ENCODE measurements around the gene N4BP3.

N4BP3 gene

GRCh38 chr5:178113141-178113787, at the start of gene N4BP3:
TSS of gene N4BP3 (plus strand) at chr5:178113532. CDS start at chr5:178119584, 6,052 bp downstream.
- H3K4me3 ChIP-seq (ENCODE audit: control insufficient read depth, low read depth, low read length), result peak within 1 kb of the TSS; percentile 24
- TF ChIP-seq CTCF (IDR thresholded peaks at IDR 0.05; ENCODE audit: control insufficient read depth, insufficient read depth, low read depth, low read length, missing control alignments), result no peak
- no peak for DNase-seq (ENCODE audit: low read depth)

GRCh38 chr5:178067755-178068154, 45.6 kb upstream of the N4BP3 start:
- no peak overlapping the region for H3K4me3 ChIP-seq (ENCODE audit: control insufficient read depth, low read depth, low read length)
- no peak for TF ChIP-seq CTCF (IDR thresholded peaks at IDR 0.05; ENCODE audit: control insufficient read depth, insufficient read depth, low read depth, low read length, missing control alignments)
- DNase-seq (ENCODE audit: low read depth), result no peak

GRCh38 chr5:178068293-178068692, 45.0 kb upstream of the N4BP3 start:
- no peak for TF ChIP-seq CTCF (IDR thresholded peaks at IDR 0.05; ENCODE audit: control insufficient read depth, insufficient read depth, low read depth, low read length, missing control alignments)
- DNase-seq (ENCODE audit: low read depth), result no peak
- no peak overlapping the region for H3K4me3 ChIP-seq (ENCODE audit: control insufficient read depth, low read depth, low read length)

- TF ChIP-seq CTCF (IDR thresholded peaks at IDR 0.05; ENCODE audit: control insufficient read depth, insufficient read depth, low read depth, low read length, missing control alignments), result peak; percentile 67
- DNase-seq (ENCODE audit: low read depth), result no peak
- no peak overlapping the region for H3K4me3 ChIP-seq (ENCODE audit: control insufficient read depth, low read depth, low read length)
Observed at GRCh38 chr5:178069909-178070308, 43.4 kb upstream of the N4BP3 start.

- DNase-seq (ENCODE audit: low read depth), result no peak
- TF ChIP-seq CTCF (IDR thresholded peaks at IDR 0.05; ENCODE audit: control insufficient read depth, insufficient read depth, low read depth, low read length, missing control alignments), result no peak
- no peak overlapping the region for H3K4me3 ChIP-seq (ENCODE audit: control insufficient read depth, low read depth, low read length)
Observed at GRCh38 chr5:178071108-178071507, 42.2 kb upstream of the N4BP3 start.

GRCh38 chr5:178072749-178073148, 40.6 kb upstream of the N4BP3 start:
- DNase-seq (ENCODE audit: low read depth), result no peak
- no peak overlapping the region for H3K4me3 ChIP-seq (ENCODE audit: control insufficient read depth, low read depth, low read length)
- no peak for TF ChIP-seq CTCF (IDR thresholded peaks at IDR 0.05; ENCODE audit: control insufficient read depth, insufficient read depth, low read depth, low read length, missing control alignments)
